Left colon (tissue), 2 donors: ENCODE results near the gene ZNF532. TPM values are rescaled to one million over a fixed set of nuclear protein-coding genes. Genes with fewer than 3 reads are reported as not detected.
"Not testable (repeated sequence)": the region's sequence is repeated elsewhere in the genome, so short reads cannot be mapped to it uniquely, and the experiment has no call there.

Experiments used
- ATAC-seq: fragments of 200-7000 bp; cut with Tn5 transposase; one replicate; pipeline ENCODE4 v1.9.1; 2020; ENCODE audit warnings: mild to moderate bottlenecking, moderate library complexity
- DNase-seq, 2 donors: peaks; one replicate each; pipeline ENCODE4 v3.0.0-alpha.2; 2020
- intact Hi-C, 2 donors: fragments of 100-400 bp; cut with DNase I in 1 of 2; cut with micrococcal nuclease in 1 of 2; formaldehyde crosslinking; loops; one replicate each; pipeline versions ENCODE4 v1.11.2 to v1.14.0; 2022; cut with DNase I, micrococcal nuclease
- total RNA-seq, 2 donors: library from RNA; stranded (reverse); fragmentation: NEBNext Ultra II Directional; extraction: Animal tissue kit (Norgen Biotek cat#: 25700); gene quantifications; one replicate each; pipeline ENCODE4 v1.2.1, GENCODE V29; 2021
- donor health status: DM: no; HTN: no; CAD: no.
- donor health status: DM: yes; HTN: yes; CAD: no.

ZNF532 gene
- total RNA-seq, 2 donors from 2014 or later, result 7.1 to 17.2 TPM

DNA sequence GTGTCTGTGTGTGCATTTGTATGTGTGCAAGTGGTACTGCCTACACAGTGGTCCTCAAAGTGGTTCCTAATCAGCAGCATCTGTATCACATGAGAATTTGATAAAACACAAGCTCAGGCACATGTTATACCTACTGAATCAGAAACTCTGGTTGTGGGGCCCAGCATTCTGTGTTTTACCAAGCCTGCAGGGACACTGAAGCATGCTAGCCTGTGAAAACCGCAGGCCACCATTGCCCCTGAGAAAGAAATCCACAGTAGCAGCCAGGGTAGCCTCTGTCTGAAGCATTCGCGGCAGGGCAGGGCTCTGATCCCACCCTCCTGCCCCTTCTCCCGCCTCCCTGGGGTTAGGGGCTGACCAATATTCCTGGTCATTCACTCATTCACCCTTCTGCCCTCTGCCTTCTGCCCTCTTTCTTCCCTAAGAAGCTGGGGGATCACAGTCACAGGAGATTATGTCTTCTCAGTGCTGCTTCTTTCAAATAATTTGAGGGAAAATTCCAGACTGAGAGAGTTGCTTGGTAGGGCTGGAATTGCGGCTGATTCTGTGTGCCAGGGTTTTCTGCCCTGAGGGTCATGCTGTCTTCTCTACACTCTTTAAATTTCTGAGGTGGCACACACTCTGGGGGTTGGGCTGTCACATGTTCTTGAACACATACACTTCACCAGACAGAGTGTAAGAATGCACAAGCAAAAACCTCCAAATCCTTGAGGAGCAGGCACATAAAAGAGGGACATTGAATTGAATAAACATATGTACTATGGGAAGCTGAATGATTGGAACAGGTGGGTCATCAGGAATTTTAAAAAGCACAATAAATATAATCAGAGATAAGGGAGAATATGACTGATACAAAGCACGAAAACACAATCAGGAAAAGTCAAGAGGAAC lies 148.4 kb downstream of the ZNF532 start:
- DNase-seq (no peak), ATAC-seq (no peak)
- intact Hi-C loops, result no loop called here

DNA sequence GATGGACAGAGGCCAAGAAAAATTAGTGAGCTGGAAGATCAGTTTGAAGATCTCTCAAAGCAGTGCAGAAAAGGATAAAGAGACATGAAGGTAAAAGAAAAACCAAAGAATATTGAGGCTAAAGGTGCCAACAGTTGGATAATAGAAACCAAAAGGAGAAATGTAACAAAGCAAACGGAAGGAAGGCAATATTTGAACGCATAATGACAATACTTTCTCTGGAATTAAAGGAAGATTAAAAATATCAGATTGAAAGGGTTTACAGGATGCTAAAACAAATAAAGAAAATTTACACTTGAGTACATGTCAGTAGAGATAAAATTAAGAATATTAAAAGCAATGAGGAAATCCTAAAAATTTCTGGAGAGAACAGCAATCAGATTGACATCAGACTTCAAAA lies 149.1 kb downstream of the ZNF532 start:
- no peak for ATAC-seq
- no peak for DNase-seq
- intact Hi-C loops, result no loop called here

DNA sequence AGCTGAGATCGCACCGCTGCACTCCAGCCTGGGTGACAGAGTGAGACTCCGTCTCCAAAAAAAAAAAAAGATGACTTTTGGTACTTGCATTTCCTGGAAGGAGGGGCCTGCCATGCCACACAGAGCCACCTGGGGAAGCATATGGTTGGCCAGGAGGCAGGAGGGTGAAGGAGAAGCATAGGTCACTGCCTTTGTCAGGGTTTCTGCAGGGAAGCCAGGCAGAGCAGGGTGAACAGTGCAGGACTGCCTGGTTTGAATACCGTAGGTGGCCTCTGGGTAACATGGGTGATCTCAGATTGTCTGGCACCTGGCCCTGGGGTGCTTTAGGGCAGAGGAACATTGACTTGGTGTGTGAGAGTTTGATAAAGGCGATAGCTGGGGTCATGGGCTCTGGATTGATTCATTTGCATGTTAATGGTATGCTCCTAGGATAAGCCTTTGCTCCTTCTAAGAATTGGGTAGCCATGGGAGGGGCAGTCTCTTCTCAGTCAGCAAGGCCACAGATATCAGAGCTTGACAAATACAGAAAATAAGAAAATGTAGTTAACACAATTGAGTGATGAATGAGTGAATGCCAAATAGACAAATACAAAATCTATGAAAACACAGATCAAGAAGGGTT lies 151.0 kb downstream of the ZNF532 start:
- no peak for ATAC-seq
- intact Hi-C loops, result no loop called here
- no peak for DNase-seq

GRCh38 chr18:59021500-59021899 lies 156.8 kb downstream of the ZNF532 start:
- intact Hi-C loops, result no loop called here
- DNase-seq (no peak), ATAC-seq (no peak)

GRCh38 chr18:59022167-59022945 lies 157.7 kb downstream of the ZNF532 start:
- ATAC-seq (no peak), DNase-seq (no peak)
- intact Hi-C loops, result no loop called here

DNA sequence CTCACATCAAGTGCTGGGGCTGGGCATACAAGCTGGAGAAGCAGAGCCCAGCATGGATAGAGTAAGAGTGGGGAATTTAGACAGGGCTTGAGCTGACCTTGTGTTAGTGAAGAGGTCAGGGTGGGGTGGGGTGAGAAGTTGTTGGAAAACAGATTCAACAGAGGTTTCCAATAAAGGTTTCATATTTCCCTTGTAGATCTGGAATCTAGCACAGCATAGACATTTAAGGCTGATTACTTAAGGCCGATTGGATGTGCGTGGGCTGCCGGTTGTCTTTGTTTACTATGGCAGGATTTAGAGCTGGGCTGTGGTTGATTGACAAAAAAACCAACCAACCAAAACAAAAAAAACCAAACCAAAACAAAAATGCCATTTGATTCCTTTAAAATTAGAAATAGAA lies 160.2 kb downstream of the ZNF532 start:
- no peak for ATAC-seq
- intact Hi-C loops, result no loop called here
- DNase-seq, result no peak

- intact Hi-C loops, DNase-seq, ATAC-seq: not testable (repeated sequence)
Measured at GRCh38 chr18:59025532-59025931, 160.9 kb downstream of the ZNF532 start.

GRCh38 chr18:59026364-59026763 lies 161.7 kb downstream of the ZNF532 start:
- ATAC-seq, result no peak
- no peak for DNase-seq
- intact Hi-C loops, result no loop called here

GRCh38 chr18:59026831-59027410 lies 162.2 kb downstream of the ZNF532 start:
- no peak for DNase-seq
- ATAC-seq, result no peak
- intact Hi-C loops, result no loop called here

- DNase-seq (no peak), ATAC-seq (no peak)
- intact Hi-C loops, result no loop called here
Measured at GRCh38 chr18:59029663-59030429, 165.2 kb downstream of the ZNF532 start.

GRCh38 chr18:59032308-59032707 lies 167.6 kb downstream of the ZNF532 start:
- intact Hi-C loops, result no loop called here
- ATAC-seq (no peak), DNase-seq (no peak)

DNA sequence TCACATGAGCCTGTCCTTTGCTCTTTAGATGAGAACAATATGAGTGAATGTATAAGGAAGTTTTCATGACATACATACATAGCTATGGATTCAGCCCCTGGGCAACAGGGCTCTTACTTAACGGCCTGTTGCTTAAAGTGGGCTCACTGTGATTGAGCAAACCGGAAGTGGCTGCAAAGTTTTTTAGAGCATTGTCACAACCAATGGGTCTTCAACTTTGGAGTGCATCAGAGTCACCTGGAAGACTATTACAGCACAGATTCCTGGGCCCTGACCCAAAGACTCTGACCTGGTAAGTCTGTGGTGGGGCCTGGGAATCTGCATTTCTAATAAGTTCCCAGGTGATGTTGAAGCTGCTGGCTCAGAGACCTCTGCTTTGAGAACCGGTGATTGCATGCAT lies 168.7 kb downstream of the ZNF532 start:
- DNase-seq (no peak), ATAC-seq (no peak)
- intact Hi-C loops, result no loop called here

DNA sequence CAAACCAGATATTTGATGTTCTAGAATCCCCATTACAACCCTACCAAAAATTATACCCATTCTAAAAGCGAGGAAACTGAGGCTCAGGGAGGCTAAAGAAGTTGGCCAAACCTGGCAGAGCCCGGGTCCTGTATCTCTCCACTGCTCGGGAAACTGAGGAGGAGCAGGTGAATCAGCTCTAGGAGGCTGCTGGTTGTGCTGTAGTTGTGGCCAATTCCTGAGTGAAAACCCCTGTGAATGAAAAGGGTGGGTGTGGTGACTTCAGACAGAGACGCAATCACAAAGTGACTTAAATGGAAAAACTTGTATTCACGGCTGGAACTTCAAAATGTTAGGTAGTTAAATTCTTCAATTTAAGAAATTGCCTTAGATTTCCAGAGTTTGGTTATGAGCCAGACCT lies 169.3 kb downstream of the ZNF532 start:
- no peak for DNase-seq
- no peak for ATAC-seq
- intact Hi-C loops, result no loop called here

DNA sequence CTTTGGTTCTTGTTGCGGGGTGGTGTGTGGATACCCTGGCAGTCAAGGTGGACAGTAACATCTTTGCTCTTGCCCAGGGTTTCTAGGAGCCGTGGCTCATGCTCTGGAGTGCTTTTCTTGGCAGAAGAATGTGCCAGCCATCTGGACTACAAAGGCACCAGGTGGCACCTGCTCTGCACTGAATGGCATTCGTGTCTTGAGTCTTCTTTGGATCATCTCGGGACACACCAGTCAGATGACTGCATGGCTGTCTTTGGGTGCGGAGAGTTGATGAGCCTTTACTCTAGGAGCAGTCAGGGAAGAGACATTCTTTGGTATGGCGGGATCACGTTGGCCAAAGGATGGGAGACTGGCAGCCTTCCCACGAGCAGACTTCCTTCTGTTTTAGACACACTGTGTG lies 170.9 kb downstream of the ZNF532 start:
- ATAC-seq, result no peak
- intact Hi-C loops, result no loop called here

More for the DNA sequence above, 170.9 kb downstream of the ZNF532 start:
- no peak for DNase-seq

Other genes with a start within 250 kb of the ZNF532 start
- gene ALPK2, start 235.8 kb upstream of the ZNF532 start, total RNA-seq, result under 1 TPM in 1 of 2 donors, not detected in 1; 0.15 TPM
- 10 to 100 TPM; 19.8 to 22.9 TPM for gene MALT1, start 193.4 kb upstream of the ZNF532 start, total RNA-seq